Measurements from ENCODE around the gene ALG14.
"Not testable (repeated sequence)": the region's sequence is repeated elsewhere in the genome, so short reads cannot be mapped to it uniquely, and the experiment has no call there.

- not testable (repeated sequence) for TF ChIP-seq CTCF (IDR thresholded peaks at IDR 0.05; ENCODE audit: insufficient read depth, low read length); GABPA (IDR thresholded peaks at IDR 0.05; ENCODE audit: low read depth); SPI1 (IDR thresholded peaks at IDR 0.05; ENCODE audit: borderline replicate concordance, low read depth); POLR2AphosphoS5 (IDR thresholded peaks at IDR 0.05; ENCODE audit: low read depth)
- TF ChIP-seq, protein P1, sequence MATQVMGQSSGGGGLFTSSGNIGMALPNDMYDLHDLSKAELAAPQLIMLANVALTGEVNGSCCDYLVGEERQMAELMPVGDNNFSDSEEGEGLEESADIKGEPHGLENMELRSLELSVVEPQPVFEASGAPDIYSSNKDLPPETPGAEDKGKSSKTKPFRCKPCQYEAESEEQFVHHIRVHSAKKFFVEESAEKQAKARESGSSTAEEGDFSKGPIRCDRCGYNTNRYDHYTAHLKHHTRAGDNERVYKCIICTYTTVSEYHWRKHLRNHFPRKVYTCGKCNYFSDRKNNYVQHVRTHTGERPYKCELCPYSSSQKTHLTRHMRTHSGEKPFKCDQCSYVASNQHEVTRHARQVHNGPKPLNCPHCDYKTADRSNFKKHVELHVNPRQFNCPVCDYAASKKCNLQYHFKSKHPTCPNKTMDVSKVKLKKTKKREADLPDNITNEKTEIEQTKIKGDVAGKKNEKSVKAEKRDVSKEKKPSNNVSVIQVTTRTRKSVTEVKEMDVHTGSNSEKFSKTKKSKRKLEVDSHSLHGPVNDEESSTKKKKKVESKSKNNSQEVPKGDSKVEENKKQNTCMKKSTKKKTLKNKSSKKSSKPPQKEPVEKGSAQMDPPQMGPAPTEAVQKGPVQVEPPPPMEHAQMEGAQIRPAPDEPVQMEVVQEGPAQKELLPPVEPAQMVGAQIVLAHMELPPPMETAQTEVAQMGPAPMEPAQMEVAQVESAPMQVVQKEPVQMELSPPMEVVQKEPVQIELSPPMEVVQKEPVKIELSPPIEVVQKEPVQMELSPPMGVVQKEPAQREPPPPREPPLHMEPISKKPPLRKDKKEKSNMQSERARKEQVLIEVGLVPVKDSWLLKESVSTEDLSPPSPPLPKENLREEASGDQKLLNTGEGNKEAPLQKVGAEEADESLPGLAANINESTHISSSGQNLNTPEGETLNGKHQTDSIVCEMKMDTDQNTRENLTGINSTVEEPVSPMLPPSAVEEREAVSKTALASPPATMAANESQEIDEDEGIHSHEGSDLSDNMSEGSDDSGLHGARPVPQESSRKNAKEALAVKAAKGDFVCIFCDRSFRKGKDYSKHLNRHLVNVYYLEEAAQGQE (IDR thresholded peaks at IDR 0.05; ENCODE audit: insufficient replicate concordance, low read depth) = not testable (repeated sequence)
These were observed 131.3 kb downstream of the ALG14 start for GRCh38 chr1:94941480-94941879.
